Mucosa of rectum (tissue), 2 donors: Measurements from ENCODE around the gene ZNRF3.
"Not testable (repeated sequence)": the region's sequence is repeated elsewhere in the genome, so short reads cannot be mapped to it uniquely, and the experiment has no call there.

ENCODE experiments used
- H3K27ac ChIP-seq, 2 donors: one replicate each; pipeline ENCODE4 v1.7.0; 2013; ENCODE audit warnings: inconsistent platforms in 2 of 2, low read depth in 2 of 2, low read length in 2 of 2
- H3K27me3 ChIP-seq, 2 donors: one replicate each; pipeline ENCODE4 v1.7.0; 2013; ENCODE audit warnings: low read length in 2 of 2; ENCODE audit not compliant: control insufficient read depth in 2 of 2, insufficient read depth in 2 of 2
- H3K36me3 ChIP-seq, 2 donors: one replicate each; pipeline ENCODE4 v1.7.0; 2013; ENCODE audit warnings: low read length in 2 of 2; ENCODE audit not compliant: control insufficient read depth in 2 of 2, insufficient read depth in 2 of 2
- H3K4me1 ChIP-seq, 2 donors: one replicate each; pipeline ENCODE4 v1.7.0; 2013; ENCODE audit warnings: low read length in 2 of 2, mild to moderate bottlenecking in 1 of 2; ENCODE audit not compliant: control insufficient read depth in 2 of 2, insufficient read depth in 2 of 2
- H3K4me3 ChIP-seq, 2 donors: one replicate each; pipeline ENCODE4 v1.7.0; 2013; ENCODE audit warnings: low read length in 2 of 2
- H3K9ac ChIP-seq, 2 donors: one replicate each; pipeline ENCODE4 v1.7.0; 2013; ENCODE audit warnings: low read length in 2 of 2, low read depth in 1 of 2, mild to moderate bottlenecking in 1 of 2
- H3K9me3 ChIP-seq, 2 donors: one replicate each; pipeline ENCODE4 v1.7.0; 2013; ENCODE audit warnings: low read length in 2 of 2; ENCODE audit not compliant: control insufficient read depth in 2 of 2
- donor health status: healthy.
- donor health status: Normal muscosa, but diverticular disease.

ZNRF3 gene

DNA sequence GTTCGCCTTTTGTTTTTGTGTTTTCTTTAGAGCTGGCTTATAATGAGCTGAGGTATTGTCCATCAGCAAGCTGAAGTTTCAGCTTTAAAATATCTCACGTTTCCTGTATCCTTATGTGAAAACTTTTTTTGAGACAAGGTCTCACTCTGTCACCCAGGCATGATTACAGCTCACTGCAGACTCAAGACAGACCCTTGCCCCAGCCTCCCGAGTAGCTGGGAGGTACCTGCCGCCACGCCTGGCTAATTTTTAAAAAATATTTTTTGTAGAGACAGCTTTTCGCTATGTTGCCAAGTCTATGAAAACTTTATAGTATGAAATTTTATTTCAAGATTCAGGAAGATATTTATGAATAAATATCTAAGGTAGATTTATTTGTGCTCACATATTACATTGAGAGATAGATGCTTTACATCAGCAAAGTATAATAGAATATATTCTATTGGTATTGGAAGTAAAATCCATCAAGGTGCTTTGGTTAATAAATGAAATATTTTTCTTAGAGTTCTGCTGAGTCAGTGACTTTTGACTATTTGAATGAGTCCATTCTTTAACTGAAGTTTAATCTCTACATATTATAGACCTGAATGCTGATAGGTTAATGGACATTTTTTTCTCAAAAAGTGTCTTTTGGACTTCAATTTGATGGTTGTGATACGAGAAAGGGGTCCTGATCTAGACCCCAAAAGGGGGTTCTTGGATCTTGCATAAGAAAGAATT is 199.6 kb downstream of the ZNRF3 start:
- Histone ChIP-seq H3K4me3 (no peak overlapping the region), H3K9ac (no peak overlapping the region), H3K9me3 (no peaks in the 10 kb centered on the region), H3K4me1 (peaks cover 12 to 14% of the 10 kb centered on the region in 2 donors), H3K27ac (no peak overlapping the region), H3K36me3 (no peaks in the 10 kb centered on the region), H3K27me3 (no peaks in the 10 kb centered on the region)

DNA sequence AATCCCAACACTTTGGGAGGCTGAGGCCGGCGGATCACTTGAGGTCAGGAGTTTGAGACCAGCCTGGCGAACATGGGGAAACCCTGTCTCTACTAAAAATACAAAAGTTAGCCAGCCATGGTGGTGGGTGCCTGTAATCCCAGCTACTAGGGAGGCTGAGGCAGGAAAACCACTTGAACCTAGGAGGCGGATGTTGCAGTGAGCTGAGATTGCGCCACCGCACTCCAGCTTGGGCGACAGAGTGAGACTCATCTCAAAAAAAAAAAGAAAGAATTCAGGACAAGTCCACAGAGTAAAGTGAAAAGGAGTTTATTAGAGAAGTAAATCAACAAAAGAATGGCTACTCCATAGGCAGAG is 200.2 kb downstream of the ZNRF3 start:
- H3K36me3 ChIP-seq, H3K9me3 ChIP-seq, H3K4me3 ChIP-seq, H3K9ac ChIP-seq, H3K27ac ChIP-seq, H3K27me3 ChIP-seq: not testable (repeated sequence)
- H3K4me1 ChIP-seq = peaks cover 11 to 14% of the 10 kb centered on the region in 2 donors

DNA sequence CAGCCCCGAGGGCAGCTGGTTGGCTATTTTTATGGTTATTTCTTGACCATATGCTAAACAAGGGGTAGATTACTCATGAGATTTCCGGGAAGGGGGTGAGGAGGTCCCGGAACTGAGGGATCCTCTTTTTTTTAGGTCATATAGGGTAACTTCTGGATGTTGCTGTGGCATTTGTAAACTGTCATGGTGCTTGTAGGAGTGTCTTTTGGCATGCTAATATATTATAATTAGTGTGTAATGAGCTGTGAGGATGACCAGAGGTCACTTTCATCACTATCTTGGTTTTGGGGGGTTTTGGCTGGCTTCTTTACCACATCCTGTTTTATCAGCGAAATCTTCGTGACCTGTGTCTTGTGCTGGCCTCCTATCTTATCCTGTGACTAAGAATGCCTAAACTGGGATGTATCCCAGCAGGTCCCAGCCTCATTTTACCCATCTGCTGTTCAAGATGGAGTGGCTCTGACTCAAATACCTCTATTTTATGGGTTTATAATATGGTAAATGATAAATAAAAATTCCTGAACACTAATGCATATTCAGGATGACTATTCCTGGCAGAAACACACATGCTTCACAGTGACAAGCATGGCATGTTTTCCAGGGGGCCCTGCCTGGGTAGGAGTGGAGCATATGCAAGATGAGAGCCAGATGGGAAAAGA is 200.7 kb downstream of the ZNRF3 start:
- H3K4me3 ChIP-seq = no peak overlapping the region
- H3K36me3 ChIP-seq = no peaks in the 10 kb centered on the region
- H3K27me3 ChIP-seq = no peaks in the 10 kb centered on the region
- H3K4me1 ChIP-seq = peaks cover 6 to 10% of the 10 kb centered on the region in 2 donors
- H3K27ac ChIP-seq = no peak overlapping the region
- H3K9ac ChIP-seq = no peak overlapping the region
- H3K9me3 ChIP-seq = no peaks in the 10 kb centered on the region

DNA sequence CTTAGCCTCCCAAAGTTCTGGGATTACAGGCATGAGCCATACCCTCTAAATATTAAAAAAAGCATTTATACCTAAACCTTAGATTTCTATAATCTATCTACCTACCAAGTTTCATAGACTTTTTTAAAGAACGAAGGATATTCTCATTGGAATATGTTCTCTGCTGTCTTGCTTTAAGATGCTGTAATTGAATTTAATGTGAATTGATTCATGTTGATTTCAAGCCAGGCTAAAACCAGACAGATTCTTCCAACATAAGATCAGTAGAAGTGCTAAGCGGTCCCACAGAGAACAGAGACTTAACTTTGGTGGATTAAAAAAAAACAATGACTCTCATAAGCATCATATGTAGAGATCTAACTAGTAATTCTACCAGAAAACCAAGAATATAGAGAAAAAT is 203.6 kb downstream of the ZNRF3 start:
- Histone ChIP-seq H3K4me1 (no peaks in the 10 kb centered on the region), H3K27ac (no peak overlapping the region), H3K36me3 (no peaks in the 10 kb centered on the region), H3K9ac (no peak overlapping the region), H3K9me3 (no peaks in the 10 kb centered on the region), H3K27me3 (no peaks in the 10 kb centered on the region), H3K4me3 (no peak overlapping the region)

DNA sequence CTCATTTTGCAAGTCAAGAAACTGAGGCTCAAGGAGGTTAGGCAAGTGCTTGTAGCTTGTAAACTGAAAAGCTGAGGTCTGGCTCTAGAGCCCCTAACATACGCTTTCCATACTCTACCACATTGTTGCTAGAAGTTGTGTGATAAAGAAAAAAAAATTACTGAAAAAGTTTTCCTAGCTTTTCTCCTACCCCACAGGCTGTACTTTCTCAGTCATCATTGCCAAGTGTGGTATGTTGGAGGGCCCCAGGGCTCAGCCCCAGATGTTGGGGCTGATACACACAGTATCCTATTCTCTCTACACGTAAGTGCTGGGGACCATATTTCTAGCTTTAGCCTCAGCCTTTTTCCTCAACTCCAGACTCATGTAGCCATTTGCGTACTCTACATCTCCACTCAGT is 205.4 kb downstream of the ZNRF3 start:
- Histone ChIP-seq H3K4me3 (no peak overlapping the region), H3K9me3 (no peaks in the 10 kb centered on the region), H3K27ac (no peak overlapping the region), H3K4me1 (peaks cover 0 to 3% of the 10 kb centered on the region in 2 donors), H3K9ac (no peak overlapping the region), H3K27me3 (no peaks in the 10 kb centered on the region), H3K36me3 (no peaks in the 10 kb centered on the region)

DNA sequence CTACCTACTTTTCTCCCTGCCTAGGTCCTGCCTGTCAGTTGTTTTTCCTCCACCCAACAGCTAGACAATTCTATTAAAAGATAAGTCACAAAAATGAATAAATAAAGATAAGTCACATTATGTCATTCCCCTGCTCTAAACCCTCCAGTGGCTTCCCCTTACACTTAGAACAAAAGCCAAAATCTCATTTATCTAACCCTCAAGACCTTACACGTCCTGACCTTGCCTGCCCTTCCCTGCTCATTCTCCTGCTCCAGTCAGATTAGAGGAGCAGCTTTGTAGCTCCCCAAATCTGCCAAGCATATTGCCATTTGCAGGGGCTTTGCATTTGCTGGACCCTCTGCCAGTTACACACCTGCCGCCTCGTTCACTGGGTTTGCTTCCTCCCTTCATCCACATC is 206.1 kb downstream of the ZNRF3 start:
- no peak overlapping the region for H3K27ac ChIP-seq
- peaks cover 0 to 3% of the 10 kb centered on the region in 2 donors for H3K4me1 ChIP-seq
- no peaks in the 10 kb centered on the region for H3K27me3 ChIP-seq
- H3K9ac ChIP-seq = no peak overlapping the region
- H3K36me3 ChIP-seq = no peaks in the 10 kb centered on the region
- H3K9me3 ChIP-seq = no peaks in the 10 kb centered on the region
- no peak overlapping the region for H3K4me3 ChIP-seq

DNA sequence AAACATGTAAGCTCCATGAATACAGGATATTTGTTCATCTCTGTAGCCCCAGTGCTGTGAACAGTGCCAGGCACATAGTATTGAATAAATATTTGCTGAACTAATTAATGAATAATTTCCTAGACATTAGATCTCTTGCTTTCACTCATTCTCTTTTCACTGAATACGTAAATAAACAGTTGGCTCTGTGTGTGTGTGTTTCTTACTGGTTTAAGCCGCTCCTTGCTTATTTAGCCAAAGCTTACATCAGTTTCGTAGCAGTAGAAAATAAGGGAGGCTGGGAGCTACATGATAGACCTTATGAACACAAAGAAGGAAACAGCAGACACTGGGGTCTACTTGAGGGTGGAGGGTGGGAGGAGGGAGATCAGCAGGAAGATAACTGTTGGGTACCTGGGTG is 206.7 kb downstream of the ZNRF3 start:
- Histone ChIP-seq H3K4me1 (peaks cover 0 to 3% of the 10 kb centered on the region in 2 donors), H3K9ac (no peak overlapping the region), H3K27ac (no peak overlapping the region), H3K4me3 (no peak overlapping the region), H3K9me3 (no peaks in the 10 kb centered on the region), H3K27me3 (no peaks in the 10 kb centered on the region), H3K36me3 (peaks cover 0 to 3% of the 10 kb centered on the region in 2 donors)

DNA sequence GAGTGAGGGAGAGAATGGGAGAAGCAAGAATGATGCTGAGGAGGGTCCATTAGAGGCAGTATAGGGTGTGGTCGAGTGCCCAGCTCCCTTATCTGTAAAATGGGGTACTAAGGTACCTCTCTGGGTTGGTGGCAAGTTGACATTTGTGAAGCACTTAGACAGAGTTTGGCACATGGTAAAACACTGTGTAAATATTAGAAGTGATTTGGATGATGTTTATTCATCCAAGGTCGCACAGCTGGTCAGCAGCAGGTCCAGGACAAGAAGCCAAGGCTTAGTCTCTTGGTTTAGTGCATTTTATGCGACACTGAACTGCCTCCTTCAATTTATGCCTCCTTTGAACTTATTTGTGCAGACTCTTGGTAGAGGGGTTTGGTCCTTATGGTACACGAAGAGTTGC is 208.9 kb downstream of the ZNRF3 start:
- Histone ChIP-seq H3K27ac (no peak overlapping the region), H3K9ac (no peak overlapping the region), H3K9me3 (no peaks in the 10 kb centered on the region), H3K4me1 (peaks cover 0 to 3% of the 10 kb centered on the region in 2 donors), H3K27me3 (no peaks in the 10 kb centered on the region), H3K36me3 (peaks cover 0 to 6% of the 10 kb centered on the region in 2 donors), H3K4me3 (no peak overlapping the region)

DNA sequence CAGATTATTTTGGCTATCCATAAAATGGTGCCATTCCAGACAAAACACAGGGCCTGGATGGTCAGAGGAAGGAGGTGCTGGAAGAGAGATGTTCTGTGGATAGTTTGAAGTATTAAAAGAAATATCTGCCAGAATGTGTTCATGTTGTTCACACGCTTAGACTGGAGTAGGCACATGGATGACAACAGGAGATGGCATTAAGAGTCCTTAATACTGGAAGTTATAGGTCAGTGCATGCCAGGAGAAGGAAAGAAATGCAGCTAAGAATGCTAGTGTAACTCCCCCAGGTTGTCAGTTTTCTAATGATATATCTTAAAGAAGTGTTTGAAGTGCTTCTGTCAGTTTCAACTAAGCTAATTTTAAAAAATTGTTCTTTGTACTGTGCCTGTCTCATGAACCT is 209.7 kb downstream of the ZNRF3 start:
- Histone ChIP-seq H3K4me1 (peaks cover 0 to 3% of the 10 kb centered on the region in 2 donors), H3K9ac (no peak overlapping the region), H3K27me3 (no peaks in the 10 kb centered on the region), H3K27ac (peak overlapping the region in 1 of 2 donors; percentile 41), H3K9me3 (no peaks in the 10 kb centered on the region), H3K4me3 (no peak overlapping the region), H3K36me3 (peaks cover 0 to 6% of the 10 kb centered on the region in 2 donors)

DNA sequence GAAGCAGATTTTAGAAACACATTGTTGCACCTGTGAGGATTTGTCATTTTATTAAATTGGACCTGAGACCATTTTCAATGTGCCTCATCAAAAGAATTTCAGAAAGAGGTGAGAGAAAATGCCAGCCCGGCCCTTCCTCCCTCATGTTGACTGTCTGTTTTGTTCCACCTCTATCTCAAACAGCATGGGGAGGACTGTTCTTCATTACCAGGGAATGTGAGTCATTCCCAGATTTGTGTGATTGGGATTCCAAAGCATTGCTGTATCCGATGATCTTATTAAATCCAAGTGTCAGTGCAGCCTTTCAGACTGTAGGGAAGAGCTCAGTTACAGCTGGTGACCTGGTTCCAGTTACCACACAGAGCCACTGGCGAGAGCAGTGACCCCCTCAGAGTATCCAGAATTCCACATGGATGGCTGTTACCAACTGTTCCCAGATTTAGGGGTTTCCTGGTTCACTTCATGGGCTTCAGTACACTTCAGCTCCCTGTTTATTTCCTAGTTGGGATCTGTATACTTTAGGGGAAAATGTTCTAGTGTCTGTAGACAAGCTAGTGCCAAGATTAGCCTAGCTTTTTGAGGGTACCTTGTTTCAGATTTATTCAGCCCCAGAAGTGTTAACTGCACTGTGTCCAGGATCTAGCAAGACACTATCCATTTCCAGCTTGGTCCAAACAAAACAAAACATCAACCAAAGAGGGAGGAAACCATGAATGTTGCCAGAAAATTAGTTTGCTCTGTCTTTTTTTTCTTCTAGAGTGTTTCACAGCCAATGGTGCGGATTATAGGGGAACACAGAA is 210.3 kb downstream of the ZNRF3 start:
- H3K9me3 ChIP-seq = no peaks in the 10 kb centered on the region
- H3K27ac ChIP-seq = peak overlapping the region in 1 of 2 donors; percentile 41
- no peaks in the 10 kb centered on the region for H3K27me3 ChIP-seq
- H3K9ac ChIP-seq = no peak overlapping the region
- no peak overlapping the region for H3K4me3 ChIP-seq
- peaks cover 2 to 6% of the 10 kb centered on the region in 2 donors for H3K36me3 ChIP-seq
- peaks cover 0 to 3% of the 10 kb centered on the region in 2 donors for H3K4me1 ChIP-seq
